Activated naive CD8-positive, alpha-beta T cell treated with anti-CD3 and anti-CD28 coated beads for 36 hours (primary cell): ENCODE data around the gene TBC1D3G. TPM values are rescaled to one million over a fixed set of nuclear protein-coding genes. Genes with fewer than 3 reads are reported as not detected.
"Not testable (repeated sequence)": the region's sequence is repeated elsewhere in the genome, so short reads cannot be mapped to it uniquely, and the experiment has no call there.

Experiments
- DNase-seq: peaks from one replicate; pipeline ENCODE4 v3.0.0; 2021
- H3K27ac Mint-ChIP-seq: one replicate; pipeline ENCODE4 v1.8.0; 2022; ENCODE audit warnings: mild to moderate bottlenecking, moderate library complexity, mixed read lengths
- H3K27me3 Mint-ChIP-seq: one replicate; pipeline ENCODE4 v1.8.0; 2022; ENCODE audit warnings: mild to moderate bottlenecking, mixed read lengths
- H3K36me3 Mint-ChIP-seq: one replicate; pipeline ENCODE4 v1.8.0; 2021; ENCODE audit warnings: mild to moderate bottlenecking, mixed read lengths
- H3K4me1 Mint-ChIP-seq: one replicate; pipeline ENCODE4 v1.8.0; 2021; ENCODE audit warnings: mixed read lengths
- H3K4me3 Mint-ChIP-seq: one replicate; pipeline ENCODE4 v1.8.0; 2022; ENCODE audit warnings: mild to moderate bottlenecking, moderate library complexity, mixed read lengths
- H3K9me3 Mint-ChIP-seq: one replicate; pipeline ENCODE4 v1.8.0; 2022; ENCODE audit warnings: mixed read lengths
- total RNA-seq, 2 experiments: library from RNA; stranded (reverse); gene quantifications; one replicate each; pipeline ENCODE4 v1.2.3, GENCODE V29; 2021

The TBC1D3G gene
- not detected for total RNA-seq

DNA sequence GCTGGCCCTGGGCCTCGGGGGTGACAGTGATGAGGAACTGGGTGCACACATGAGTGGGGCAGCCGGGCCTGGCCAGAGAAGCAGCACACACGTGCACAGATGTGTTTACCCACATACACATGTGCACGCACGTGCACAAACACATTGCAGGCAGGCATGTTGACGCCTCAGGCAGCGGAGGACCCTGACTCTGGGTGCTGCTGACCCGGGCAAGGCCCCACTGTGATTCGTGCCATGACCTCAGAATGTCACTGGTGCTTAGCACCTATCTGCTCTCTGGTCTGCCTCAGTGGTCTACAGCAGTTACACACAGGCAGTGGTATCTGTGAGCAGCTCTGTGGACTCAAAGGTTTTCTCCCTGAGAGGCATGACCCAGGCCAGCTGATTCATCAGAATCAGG lies at the start of gene TBC1D3G:
TBC1D3G (plus strand) TSS at position 301 of the 400 bp plus-strand sequence. CDS start 1,528 bp downstream, outside the sequence.
- H3K27me3 Mint-ChIP-seq, H3K4me3 Mint-ChIP-seq, H3K4me1 Mint-ChIP-seq: not testable (repeated sequence)

DNA sequence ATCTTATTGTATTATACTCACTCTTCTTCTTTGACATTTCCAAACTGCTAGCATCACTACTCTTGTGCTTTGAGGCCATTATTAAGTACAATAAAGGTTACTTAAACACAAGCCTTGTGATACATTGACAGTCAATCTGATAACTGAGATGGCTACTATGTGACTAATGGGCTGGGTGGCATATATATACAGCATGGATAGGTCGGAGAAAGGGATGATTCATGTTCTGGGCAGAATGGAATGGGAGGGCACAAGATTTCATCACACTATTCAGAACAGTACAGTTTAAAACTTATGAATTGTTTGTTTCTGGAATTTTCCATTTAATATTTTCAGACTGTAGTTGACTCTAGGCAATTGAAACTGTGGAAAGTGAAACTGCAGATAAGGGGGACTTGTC lies 40.4 kb upstream of the TBC1D3G start:
- not testable (repeated sequence) for H3K4me3 Mint-ChIP-seq, H3K9me3 Mint-ChIP-seq, H3K27ac Mint-ChIP-seq, H3K27me3 Mint-ChIP-seq, H3K36me3 Mint-ChIP-seq, DNase-seq, H3K4me1 Mint-ChIP-seq

More for the DNA sequence above, at the start of gene TBC1D3G:
- not testable (repeated sequence) for H3K27ac Mint-ChIP-seq, H3K36me3 Mint-ChIP-seq, DNase-seq, H3K9me3 Mint-ChIP-seq

GRCh38 chr17:36284219-36284618 lies 39.5 kb upstream of the TBC1D3G start:
- H3K36me3 Mint-ChIP-seq, H3K27me3 Mint-ChIP-seq, H3K27ac Mint-ChIP-seq, H3K4me3 Mint-ChIP-seq, H3K4me1 Mint-ChIP-seq, DNase-seq, H3K9me3 Mint-ChIP-seq: not testable (repeated sequence)

DNA sequence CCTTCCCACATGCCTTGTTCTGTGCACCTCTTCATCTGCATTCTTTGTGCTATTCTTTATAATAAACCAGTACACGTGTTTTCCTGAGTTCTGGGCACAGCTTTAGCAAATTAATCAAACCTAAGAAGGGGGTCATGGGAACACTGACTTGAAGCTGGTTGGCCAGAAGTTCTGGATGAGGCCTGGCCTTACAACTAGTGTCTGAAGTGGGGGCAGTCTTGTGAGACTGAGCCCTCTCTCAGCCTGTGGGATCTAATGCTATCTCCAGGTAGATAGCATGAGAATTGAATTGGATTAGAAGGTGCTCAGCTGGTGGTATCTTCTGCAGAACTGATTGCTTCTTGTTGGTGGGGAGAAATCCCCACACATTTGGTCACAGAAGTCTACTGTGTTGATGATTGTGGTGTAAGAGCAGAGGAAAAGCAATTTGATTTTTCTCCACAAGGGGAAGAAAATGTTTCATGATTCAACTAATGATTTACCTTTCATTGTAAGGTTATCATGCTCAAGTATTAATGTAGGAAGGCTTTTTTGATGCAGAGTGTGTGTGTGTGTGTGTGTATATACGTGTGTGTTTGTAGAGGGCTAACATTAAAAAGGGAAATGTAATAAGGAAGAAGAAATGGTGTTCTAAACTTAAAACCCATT lies 33.6 kb upstream of the TBC1D3G start:
- not testable (repeated sequence) for DNase-seq, H3K4me3 Mint-ChIP-seq, H3K9me3 Mint-ChIP-seq

DNA sequence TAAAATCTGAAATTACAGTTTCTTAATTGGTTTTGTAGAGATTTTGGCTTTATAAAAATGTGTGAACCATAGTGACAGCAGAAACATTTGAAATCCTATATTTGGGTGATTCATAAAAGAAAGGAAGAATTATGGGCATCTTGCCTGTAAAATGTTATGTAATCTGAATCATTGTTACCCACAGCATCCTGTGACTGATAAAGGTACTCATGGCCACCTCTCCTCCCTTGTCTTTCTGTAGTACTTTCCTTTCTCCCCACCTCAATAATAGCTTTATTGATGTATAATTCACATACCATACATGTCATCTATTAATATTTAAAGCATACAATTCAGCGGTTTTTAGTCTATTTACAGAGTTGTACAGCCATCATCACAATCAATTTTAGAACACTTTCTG lies 28.5 kb upstream of the TBC1D3G start:
- H3K27me3 Mint-ChIP-seq, H3K27ac Mint-ChIP-seq, DNase-seq, H3K4me3 Mint-ChIP-seq, H3K4me1 Mint-ChIP-seq, H3K36me3 Mint-ChIP-seq, H3K9me3 Mint-ChIP-seq: not testable (repeated sequence)

More for the DNA sequence above, 33.6 kb upstream of the TBC1D3G start:
- H3K36me3 Mint-ChIP-seq, H3K27ac Mint-ChIP-seq, H3K4me1 Mint-ChIP-seq, H3K27me3 Mint-ChIP-seq: not testable (repeated sequence)

DNA sequence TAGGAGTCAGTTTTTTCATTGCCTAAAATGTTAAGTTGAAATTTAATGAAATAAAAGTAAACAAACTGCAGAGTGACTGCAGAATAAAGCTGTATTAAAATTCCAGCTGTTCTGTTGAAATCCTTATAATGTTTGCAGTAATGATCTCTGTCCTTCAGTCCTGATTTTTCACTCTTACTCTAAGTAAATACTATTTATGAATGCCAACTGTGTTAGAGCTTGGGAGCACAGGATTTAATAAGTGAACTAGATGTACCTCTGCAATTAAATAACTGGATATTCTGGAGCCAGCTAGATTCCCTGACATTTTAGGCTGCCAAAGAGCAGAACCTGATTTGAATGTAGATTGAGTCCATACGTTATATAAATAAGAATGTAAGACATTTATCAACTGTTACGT lies 7.9 kb upstream of the TBC1D3G start:
- H3K4me3 Mint-ChIP-seq, H3K36me3 Mint-ChIP-seq, H3K9me3 Mint-ChIP-seq, DNase-seq, H3K4me1 Mint-ChIP-seq, H3K27ac Mint-ChIP-seq, H3K27me3 Mint-ChIP-seq: not testable (repeated sequence)

DNA sequence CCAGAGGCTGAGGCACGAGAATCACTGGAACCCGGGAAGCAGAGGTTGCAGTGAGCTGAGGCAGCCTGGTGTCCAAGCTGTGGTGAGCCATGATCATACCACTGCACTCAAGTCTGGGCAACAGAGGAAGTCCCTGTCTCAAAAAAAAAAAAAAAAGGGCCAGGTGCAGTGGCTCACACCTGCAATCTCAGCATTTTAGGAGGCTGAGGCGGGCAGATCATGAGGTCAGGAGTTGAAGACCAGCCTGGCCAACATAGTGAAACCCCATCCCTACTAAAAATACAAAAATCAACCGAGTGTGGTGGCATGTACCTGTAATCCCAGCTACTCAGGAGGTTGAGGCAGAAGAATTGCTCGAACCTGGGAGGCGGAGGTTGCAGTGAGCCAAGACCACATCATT lies 38.8 kb downstream of the TBC1D3G start:
- not testable (repeated sequence) for H3K9me3 Mint-ChIP-seq, H3K36me3 Mint-ChIP-seq, H3K4me3 Mint-ChIP-seq, H3K27ac Mint-ChIP-seq, DNase-seq, H3K27me3 Mint-ChIP-seq, H3K4me1 Mint-ChIP-seq

GRCh38 chr17:36375938-36376337 lies 52.3 kb downstream of the TBC1D3G start:
- not testable (repeated sequence) for H3K9me3 Mint-ChIP-seq, H3K36me3 Mint-ChIP-seq, H3K27me3 Mint-ChIP-seq, H3K4me3 Mint-ChIP-seq, DNase-seq, H3K27ac Mint-ChIP-seq, H3K4me1 Mint-ChIP-seq

Other genes starting within 250 kb of the TBC1D3G start
- gene CCL3, start 233.7 kb upstream of the TBC1D3G start, total RNA-seq = 10 to 100 TPM; 51.5 to 52.7 TPM
- gene CCL4, start 220.1 kb upstream of the TBC1D3G start, total RNA-seq = 10 to 100 TPM; 43.7 to 49.4 TPM
- gene TBC1D3B, start 147.2 kb upstream of the TBC1D3G start, total RNA-seq = 1 to 10 TPM; 2.0 to 2.6 TPM
- gene CCL3L1, start 127.1 kb upstream of the TBC1D3G start, total RNA-seq = 1 to 10 TPM; 2.9 to 3.2 TPM
- 1 to 10 TPM; 4.4 to 5.5 TPM for gene CCL4L2, start 112.8 kb upstream of the TBC1D3G start, total RNA-seq
- gene TBC1D3I, start 59.3 kb upstream of the TBC1D3G start, total RNA-seq = not detected
- gene TBC1D3H, start 64.6 kb downstream of the TBC1D3G start, total RNA-seq = under 1 TPM in 1 of 2 experiments, not detected in 1; 0.78 TPM
- gene ZNHIT3, start 162.8 kb downstream of the TBC1D3G start, total RNA-seq = 10 to 100 TPM; 52.4 to 59.7 TPM
- 100 to 1,000 TPM; 123 to 134 TPM for gene MYO19, start 211.0 kb downstream of the TBC1D3G start, total RNA-seq
- 10 to 100 TPM; 32.5 to 34.6 TPM for gene PIGW, start 211.1 kb downstream of the TBC1D3G start, total RNA-seq
- 10 to 100 TPM; 72.8 to 74.6 TPM for gene GGNBP2, start 221.0 kb downstream of the TBC1D3G start, total RNA-seq